ENCODE data around the gene UVSSA. TPM values are rescaled to one million over a fixed set of nuclear protein-coding genes. Genes with fewer than 3 reads are reported as not detected.

The UVSSA gene
- total RNA-seq, 1 donor from 2014 or later, result 5.9 TPM

DNA sequence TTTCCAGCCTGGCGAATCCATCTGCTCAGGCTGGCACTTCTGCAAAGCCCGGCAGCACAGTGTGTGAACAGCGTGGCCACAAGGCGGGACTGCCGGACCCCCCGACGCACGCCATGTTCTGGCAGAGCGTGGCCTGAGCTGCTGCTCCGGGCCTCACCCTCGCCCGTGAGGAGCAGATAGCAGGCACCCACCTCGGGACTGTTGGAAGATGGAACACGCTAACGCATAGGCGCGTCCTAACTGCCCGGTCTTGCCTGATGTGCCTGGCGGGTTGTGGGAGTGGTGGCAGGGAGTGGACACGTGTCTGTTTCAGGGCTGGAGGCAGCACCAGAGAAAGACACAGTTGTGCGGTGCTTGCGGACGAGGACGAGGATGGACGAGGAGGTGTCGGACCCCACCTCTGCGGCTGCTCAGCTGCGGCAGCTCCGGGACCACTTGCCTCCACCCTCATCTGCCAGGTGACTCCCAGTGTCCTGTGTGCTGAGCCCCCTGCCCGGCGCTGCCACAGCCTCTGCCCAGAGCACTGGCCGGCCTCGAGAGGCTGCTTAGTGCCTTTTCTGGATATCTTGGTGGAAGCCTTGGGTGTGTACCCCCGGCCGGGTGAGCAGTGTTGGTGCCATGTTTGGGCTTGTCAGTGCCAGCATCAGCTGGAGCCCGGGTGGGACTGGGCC lies 28.2 kb downstream of the UVSSA start:
- Histone ChIP-seq H3K27ac (replicated peaks) (no peak overlapping the region), H3K9me3 (replicated peaks) (no peaks in the 10 kb centered on the region), H3K4me3 (no peak overlapping the region), H3K4me1 (no peaks in the 10 kb centered on the region), H3K36me3 (peaks cover 36% of the 10 kb centered on the region), H3K27me3 (ENCODE audit: low read depth) (no peaks in the 10 kb centered on the region)
- TF ChIP-seq, protein P1, sequence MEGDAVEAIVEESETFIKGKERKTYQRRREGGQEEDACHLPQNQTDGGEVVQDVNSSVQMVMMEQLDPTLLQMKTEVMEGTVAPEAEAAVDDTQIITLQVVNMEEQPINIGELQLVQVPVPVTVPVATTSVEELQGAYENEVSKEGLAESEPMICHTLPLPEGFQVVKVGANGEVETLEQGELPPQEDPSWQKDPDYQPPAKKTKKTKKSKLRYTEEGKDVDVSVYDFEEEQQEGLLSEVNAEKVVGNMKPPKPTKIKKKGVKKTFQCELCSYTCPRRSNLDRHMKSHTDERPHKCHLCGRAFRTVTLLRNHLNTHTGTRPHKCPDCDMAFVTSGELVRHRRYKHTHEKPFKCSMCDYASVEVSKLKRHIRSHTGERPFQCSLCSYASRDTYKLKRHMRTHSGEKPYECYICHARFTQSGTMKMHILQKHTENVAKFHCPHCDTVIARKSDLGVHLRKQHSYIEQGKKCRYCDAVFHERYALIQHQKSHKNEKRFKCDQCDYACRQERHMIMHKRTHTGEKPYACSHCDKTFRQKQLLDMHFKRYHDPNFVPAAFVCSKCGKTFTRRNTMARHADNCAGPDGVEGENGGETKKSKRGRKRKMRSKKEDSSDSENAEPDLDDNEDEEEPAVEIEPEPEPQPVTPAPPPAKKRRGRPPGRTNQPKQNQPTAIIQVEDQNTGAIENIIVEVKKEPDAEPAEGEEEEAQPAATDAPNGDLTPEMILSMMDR (IDR thresholded peaks at IDR 0.05; ENCODE audit: borderline replicate concordance), result no peak
- intact Hi-C loops (cut with micrococcal nuclease), result no loop called here
- peak; percentile 15 for DNase-seq

DNA sequence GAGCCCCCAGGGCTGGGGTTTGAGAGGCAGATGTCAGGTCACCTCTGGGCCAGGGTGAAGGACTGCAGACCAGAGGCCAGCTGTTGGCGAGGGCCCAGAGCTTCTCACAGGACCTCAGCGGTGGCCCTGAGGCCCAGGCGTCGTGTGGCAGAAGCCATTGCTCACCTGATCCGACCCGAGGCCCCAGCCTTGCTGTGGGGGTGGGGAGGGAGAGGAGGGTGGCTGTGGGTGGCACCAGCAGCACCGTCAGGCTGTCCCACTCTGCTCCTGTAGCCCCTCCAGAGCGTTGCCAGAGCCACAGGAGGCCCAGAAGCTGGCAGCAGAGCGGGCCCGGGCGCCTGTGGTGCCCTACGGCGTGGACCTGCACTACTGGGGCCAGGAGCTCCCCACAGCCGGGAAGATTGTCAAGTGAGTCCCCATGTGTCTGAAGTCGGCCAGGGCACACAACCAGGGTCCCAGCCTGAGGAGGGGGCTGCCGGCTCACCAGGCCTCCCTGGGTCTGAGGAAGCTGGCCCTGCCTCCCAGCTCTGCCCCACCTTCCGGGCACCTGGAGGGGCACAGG lies 28.8 kb downstream of the UVSSA start:
- intact Hi-C loops (cut with micrococcal nuclease), result no loop called here
- no peak overlapping the region for H3K4me3 ChIP-seq
- no peak for DNase-seq
- TF ChIP-seq, protein P1 (IDR thresholded peaks at IDR 0.05; ENCODE audit: borderline replicate concordance), result no peak
- H3K36me3 ChIP-seq, result peaks cover 36% of the 10 kb centered on the region
- H3K27me3 ChIP-seq (ENCODE audit: low read depth), result no peaks in the 10 kb centered on the region
- H3K9me3 ChIP-seq (replicated peaks), result no peaks in the 10 kb centered on the region
- no peak overlapping the region for H3K27ac ChIP-seq (replicated peaks)
- no peaks in the 10 kb centered on the region for H3K4me1 ChIP-seq

DNA sequence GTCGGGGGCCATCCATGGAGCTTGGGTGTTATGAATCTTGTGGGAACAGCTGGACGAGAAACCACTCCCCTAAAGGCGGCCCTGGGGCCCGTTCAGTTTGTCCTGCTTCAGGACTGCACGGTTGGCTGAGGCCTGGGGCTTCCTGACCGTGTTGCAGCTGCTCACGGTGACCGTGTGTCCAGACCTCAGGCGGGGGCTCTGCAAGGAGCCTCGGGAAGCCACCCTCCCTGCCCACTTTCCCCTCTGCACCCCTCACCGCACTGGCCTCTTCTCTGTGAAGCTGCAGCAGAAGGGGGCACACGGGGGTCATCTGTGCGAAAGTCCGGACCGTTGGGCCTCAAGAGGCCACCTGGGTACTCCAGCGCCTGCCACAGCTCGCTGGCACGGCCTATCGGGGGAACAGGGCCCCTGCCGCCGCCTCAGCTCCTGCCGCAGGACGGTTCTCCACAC lies 29.4 kb downstream of the UVSSA start:
- TF ChIP-seq, protein P1 (IDR thresholded peaks at IDR 0.05; ENCODE audit: borderline replicate concordance), result no peak
- H3K36me3 ChIP-seq, result peaks cover 40% of the 10 kb centered on the region

DNA sequence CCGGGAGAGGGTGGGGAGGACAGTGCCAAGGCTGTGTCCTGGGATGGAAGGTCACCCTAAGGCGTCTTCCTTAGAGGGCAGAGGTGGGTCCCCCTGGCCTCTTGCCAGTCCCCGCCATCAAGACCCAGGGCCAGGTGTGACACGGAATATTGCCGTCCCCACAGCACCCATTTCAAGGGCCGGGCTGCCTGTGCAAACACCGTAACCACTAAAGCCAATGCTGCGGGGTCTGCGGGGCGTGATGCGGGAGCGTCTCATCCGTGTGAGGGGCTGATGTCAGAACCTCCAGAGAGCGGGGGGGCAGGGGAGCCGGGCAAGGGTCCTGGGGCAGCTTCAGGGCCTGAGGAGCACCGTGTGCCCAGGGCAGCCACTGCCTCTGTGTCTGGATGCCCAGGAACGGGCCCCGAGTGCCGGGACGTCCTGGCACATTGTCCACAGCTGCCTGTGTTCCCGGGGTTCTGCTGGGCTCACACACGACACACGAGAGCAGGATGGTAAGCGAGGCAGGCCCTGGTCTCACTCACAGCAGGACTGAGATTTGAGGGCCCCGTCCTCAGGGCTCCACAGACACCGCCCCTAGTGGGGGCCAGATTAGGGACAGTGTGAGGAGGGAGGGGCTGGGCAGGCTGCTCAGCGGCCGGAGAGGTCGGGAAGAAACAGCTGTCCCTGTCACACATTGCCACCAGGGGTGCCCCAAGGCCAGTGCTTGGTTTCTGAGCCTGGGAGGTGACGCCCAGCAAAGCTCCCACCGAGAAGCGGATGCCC lies 30.0 kb downstream of the UVSSA start:
- no peak overlapping the region for H3K4me3 ChIP-seq
- TF ChIP-seq, protein P1 (IDR thresholded peaks at IDR 0.05; ENCODE audit: borderline replicate concordance), result no peak
- intact Hi-C loops (cut with micrococcal nuclease), result no loop called here
- no peaks in the 10 kb centered on the region for H3K9me3 ChIP-seq (replicated peaks)
- no peak overlapping the region for H3K27ac ChIP-seq (replicated peaks)
- no peaks in the 10 kb centered on the region for H3K4me1 ChIP-seq
- peak; percentile 10 for DNase-seq
- H3K36me3 ChIP-seq, result peaks cover 34% of the 10 kb centered on the region
- no peaks in the 10 kb centered on the region for H3K27me3 ChIP-seq (ENCODE audit: low read depth)

More for the DNA sequence above, 29.4 kb downstream of the UVSSA start:
- Histone ChIP-seq H3K27ac (replicated peaks) (no peak overlapping the region), H3K9me3 (replicated peaks) (no peaks in the 10 kb centered on the region), H3K4me3 (no peak overlapping the region), H3K27me3 (ENCODE audit: low read depth) (no peaks in the 10 kb centered on the region), H3K4me1 (no peaks in the 10 kb centered on the region)
- intact Hi-C loops (cut with micrococcal nuclease), result no loop called here
- DNase-seq, result no peak

DNA sequence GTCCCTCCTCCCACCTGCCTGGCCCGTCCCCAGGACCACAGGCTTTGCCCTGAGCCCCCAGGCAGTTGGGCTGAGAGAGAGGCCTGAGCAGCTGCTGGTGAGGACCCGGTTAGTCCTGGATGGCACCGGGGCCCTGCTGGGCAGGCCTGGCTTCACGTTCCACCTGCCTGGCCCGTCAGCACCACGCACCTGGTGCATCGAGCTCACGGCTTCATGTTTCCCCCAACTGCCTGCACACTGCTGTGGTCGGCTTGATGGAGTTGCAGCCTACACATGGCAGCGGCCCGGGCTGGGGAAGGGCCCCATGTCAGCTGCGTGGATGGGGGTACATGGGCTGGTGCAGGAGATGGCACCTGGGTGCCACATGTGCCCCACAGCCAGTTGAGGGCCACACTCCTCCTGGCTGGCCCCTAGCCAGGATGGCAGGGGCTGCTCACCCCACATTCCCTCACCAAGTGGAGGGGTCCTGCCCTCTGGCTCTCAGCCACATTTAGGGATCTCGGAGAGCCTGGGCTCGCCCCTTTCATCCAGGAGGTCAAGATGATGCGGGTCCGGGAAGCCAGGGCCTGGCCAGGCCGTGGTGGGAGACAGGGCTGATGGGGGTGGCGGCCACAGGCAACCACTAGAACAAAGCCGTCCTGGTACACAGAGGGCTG lies 30.7 kb downstream of the UVSSA start:
- intact Hi-C loops (cut with micrococcal nuclease), result no loop called here
- Histone ChIP-seq H3K36me3 (peaks cover 29% of the 10 kb centered on the region), H3K27me3 (ENCODE audit: low read depth) (no peaks in the 10 kb centered on the region), H3K27ac (replicated peaks) (no peak overlapping the region), H3K4me3 (no peak overlapping the region), H3K9me3 (replicated peaks) (no peaks in the 10 kb centered on the region), H3K4me1 (no peaks in the 10 kb centered on the region)
- TF ChIP-seq, protein P1 (IDR thresholded peaks at IDR 0.05; ENCODE audit: borderline replicate concordance), result no peak
- DNase-seq, result peak; percentile 10
